K562 (cell line): ENCODE results near the gene SCAANT1. TPM values are rescaled to one million over a fixed set of nuclear protein-coding genes. Genes with fewer than 3 reads are reported as not detected.

Source experiments
- ATAC-seq: fragments of 200-7000 bp; cut with Tn5 transposase; 3 replicates; pipeline ENCODE4 v1.9.1; 2020; ENCODE audit warnings: moderate library complexity
- BruUV-seq: library from RNA; stranded (reverse); fragments of 400-500 nt; replicated peaks from 2 replicates; lab custom pipeline; 2021; lab: Mats Ljungman, UMichigan
- CTCF ChIA-PET: fragments of 300-600 bp; formaldehyde crosslinking; extraction: SDS; loops from one replicate; lab custom pipeline; 2021; ENCODE audit warnings: low intra/inter-chr PET ratio; lab: Yijun Ruan, JAX
- POLR2A ChIA-PET: fragments of 300-600, 350-650 bp; sonication (Branson Sonifier 250); formaldehyde crosslinking; extraction: SDS; loops from one replicate; lab custom pipeline; 2021; ENCODE audit warnings: antibody characterized with exemption, inconsistent platforms; lab: Yijun Ruan, JAX
- DNase-seq, 4 experiments: peaks; one replicate each; pipeline versions ENCODE4 v3.0.0 to v3.0.0-alpha.2; 2011 to 2018; ENCODE audit warnings: low spot score in 3 of 4, mixed read lengths in 3 of 4; ENCODE audit errors: extremely low read depth in 1 of 4
- FAIRE-seq: peaks from 2 replicates; lab custom pipeline; 2011; peaks lifted over from hg19 to GRCh38; lab: Jason Lieb, UNC
- H2AFZ ChIP-seq: 2 replicates; pipeline ENCODE4 v1.6.0; 2011; ENCODE audit warnings: low read depth, low read length, control low read depth, inconsistent platforms
- H3K27ac ChIP-seq: fragments of 200-600 bp; 3 replicates; pipeline ENCODE4 v1.8.0; 2011; ENCODE audit warnings: low read depth, mild to moderate bottlenecking, control low read depth, inconsistent platforms, low read length, moderate library complexity, mixed read lengths; ENCODE audit errors: extremely low read depth
- H3K27me3 ChIP-seq, 2 experiments: fragments of 300-600 bp in 1 of 2; 2 replicates in 1 of 2; 3 replicates in 1 of 2; pipeline versions ENCODE4 v1.6.0 to v1.8.0; 2011; ENCODE audit warnings: inconsistent platforms in 2 of 2, low read length in 2 of 2, mild to moderate bottlenecking in 1 of 2, mixed read lengths in 1 of 2, moderate library complexity in 1 of 2; ENCODE audit not compliant: control insufficient read depth in 2 of 2, insufficient read depth in 2 of 2
- H3K36me3 ChIP-seq: fragments of 300-600 bp; 3 replicates; pipeline ENCODE4 v1.8.0; 2011; ENCODE audit warnings: mild to moderate bottlenecking, low read length, inconsistent platforms; ENCODE audit not compliant: control insufficient read depth, insufficient read depth
- H3K4me1 ChIP-seq, 2 experiments: fragments of 200-600 bp in 1 of 2; replicated peaks in 1 of 2; 2 replicates in 1 of 2; 3 replicates in 1 of 2; pipeline versions ENCODE4 v1.5.1 to v1.8.0; 2011; ENCODE audit warnings: inconsistent platforms in 2 of 2, low read length in 2 of 2, mild to moderate bottlenecking in 1 of 2, mixed read lengths in 1 of 2, moderate library complexity in 1 of 2; ENCODE audit not compliant: control insufficient read depth in 2 of 2, insufficient read depth in 2 of 2
- H3K4me2 ChIP-seq: 2 replicates; pipeline ENCODE4 v1.6.1; 2011; ENCODE audit warnings: low read length, control low read depth, inconsistent platforms, mixed read lengths; ENCODE audit not compliant: insufficient read depth
- H3K4me3 ChIP-seq: fragments of 200-600 bp; sonication (generic), shearing (Covaris generic); 2 replicates; pipeline ENCODE4 v1.5.1; 2016; ENCODE audit warnings: control low read depth, inconsistent platforms
- H3K79me2 ChIP-seq: fragments of 200-600 bp; 3 replicates; pipeline ENCODE4 v1.8.0; 2011; ENCODE audit warnings: low read length, inconsistent platforms; ENCODE audit not compliant: control insufficient read depth, insufficient read depth
- H3K9ac ChIP-seq, 2 experiments: 2 replicates each; pipeline versions ENCODE4 v1.6.0 to v1.6.1; 2011; ENCODE audit warnings: low read depth in 2 of 2, low read length in 2 of 2, control low read depth in 1 of 2, inconsistent platforms in 1 of 2, mild to moderate bottlenecking in 1 of 2, mixed read lengths in 1 of 2; ENCODE audit not compliant: insufficient read depth in 1 of 2
- H3K9me1 ChIP-seq: one replicate; pipeline ENCODE4 v1.6.0; 2011; ENCODE audit warnings: inconsistent platforms, mild to moderate bottlenecking, low read length, moderate library complexity; ENCODE audit not compliant: control insufficient read depth, insufficient read depth
- H3K9me3 ChIP-seq: replicated peaks from 2 replicates; pipeline ENCODE4 v1.5.1; 2011; ENCODE audit warnings: low read depth, low read length, inconsistent platforms; ENCODE audit not compliant: control insufficient read depth, insufficient read depth
- H4K20me1 ChIP-seq: replicated peaks from 2 replicates; pipeline ENCODE4 v1.6.1; 2011; ENCODE audit warnings: low read length, inconsistent platforms, mixed read lengths; ENCODE audit not compliant: control insufficient read depth, insufficient read depth
- NFE2 ChIP-seq: IDR thresholded peaks from 2 replicates; pipeline ENCODE4 v1.6.1; 2014; ENCODE audit warnings: antibody characterized with exemption, low read depth
- PCBP2 ChIP-seq: fragments of 200-400 bp; formaldehyde crosslinking; IDR thresholded peaks from 2 replicates; pipeline ENCODE4 v1.6.1; 2018; ENCODE audit warnings: low read length, low read depth, mild to moderate bottlenecking, moderate library complexity; ENCODE audit not compliant: poor library complexity, severe bottlenecking
- TAL1 ChIP-seq: fragments of 450-650 bp; IDR thresholded peaks from 2 replicates; pipeline ENCODE4 v1.6.1; 2016; ENCODE audit warnings: mild to moderate bottlenecking
- ZNF584 ChIP-seq: fragments of 200-800 bp; sonication (Bioruptor generic); IDR thresholded peaks from 2 replicates; pipeline ENCODE4 v1.6.1; 2016; ENCODE audit warnings: low read depth, mild to moderate bottlenecking, missing genetic modification characterization, missing compliant biosample characterization
- WGBS: fragments of 100-300 bp; shearing (Covaris generic); methylation state at CpG from one replicate; pipeline ENCODE4 v1.1.6; 2016; ENCODE audit warnings: low coverage, mixed read lengths; ENCODE audit not compliant: insufficient coverage; ENCODE audit errors: missing lambda C conversion rate; 5-methylcytosine and 5-hydroxymethylcytosine counted together
- in situ Hi-C: fragments of 300-500 bp; cut with MboI; formaldehyde crosslinking; loops from 4 replicates; pipeline ENCODE4 v1.15.0; 2018; ENCODE audit warnings: inconsistent platforms, mixed read lengths
- intact Hi-C: fragments of 100-400 bp; cut with micrococcal nuclease; formaldehyde crosslinking; loops from 2 replicates; pipeline ENCODE4 v1.14.2; 2022
- polyA plus RNA-seq, 8 experiments: library from polyadenylated mRNA; depleted of rRNA in 4 of 8; stranded (reverse) in 5 of 8; unstranded in 3 of 8; fragments of >200 nt; fragmentation: Nextera tagmentation in 2 of 8; fragmentation: Illumina TruSeq in 1 of 8; extraction: Ambion mirVana in 2 of 8; extraction: Trizol in 1 of 8; gene quantifications; 2 replicates each; pipeline versions ENCODE4 v1.2.1 to v1.2.3, GENCODE V29; 2011 to 2014; ENCODE audit warnings: inconsistent platforms in 1 of 8, missing spikeins in 1 of 8
- total RNA-seq, 7 experiments: library from RNA; depleted of rRNA in 6 of 7; stranded (reverse); fragments of >200 nt in 6 of 7; fragmentation: Illumina TruSeq in 2 of 7; extraction: Trizol in 2 of 7; gene quantifications; 2 replicates each; pipeline versions ENCODE4 v1.2.1 to v1.2.3, GENCODE V29; 2011 to 2021; ENCODE audit warnings: low replicate concordance in 1 of 7
- TF ChIP-seq, protein P1 (sequence below): sonication (generic); formaldehyde crosslinking; IDR thresholded peaks from 2 replicates; pipeline ENCODE4 v1.8.0; 2022; ENCODE audit warnings: mild to moderate bottlenecking, missing genetic modification reagents
- TF ChIP-seq, protein P2 (sequence below), 2 experiments: fragments of 450-650 bp; IDR thresholded peaks; 2 replicates each; pipeline ENCODE4 v1.6.1; 2016; ENCODE audit warnings: mild to moderate bottlenecking in 2 of 2, borderline replicate concordance in 1 of 2, low read depth in 1 of 2, moderate library complexity in 1 of 2

SCAANT1 gene
- total and polyA plus RNA-seq, 9 of the 15 experiments (the other 6 are each of a cell fraction or from before 2014, with no cell fraction given), result not detected

- TF ChIP-seq, protein P1, sequence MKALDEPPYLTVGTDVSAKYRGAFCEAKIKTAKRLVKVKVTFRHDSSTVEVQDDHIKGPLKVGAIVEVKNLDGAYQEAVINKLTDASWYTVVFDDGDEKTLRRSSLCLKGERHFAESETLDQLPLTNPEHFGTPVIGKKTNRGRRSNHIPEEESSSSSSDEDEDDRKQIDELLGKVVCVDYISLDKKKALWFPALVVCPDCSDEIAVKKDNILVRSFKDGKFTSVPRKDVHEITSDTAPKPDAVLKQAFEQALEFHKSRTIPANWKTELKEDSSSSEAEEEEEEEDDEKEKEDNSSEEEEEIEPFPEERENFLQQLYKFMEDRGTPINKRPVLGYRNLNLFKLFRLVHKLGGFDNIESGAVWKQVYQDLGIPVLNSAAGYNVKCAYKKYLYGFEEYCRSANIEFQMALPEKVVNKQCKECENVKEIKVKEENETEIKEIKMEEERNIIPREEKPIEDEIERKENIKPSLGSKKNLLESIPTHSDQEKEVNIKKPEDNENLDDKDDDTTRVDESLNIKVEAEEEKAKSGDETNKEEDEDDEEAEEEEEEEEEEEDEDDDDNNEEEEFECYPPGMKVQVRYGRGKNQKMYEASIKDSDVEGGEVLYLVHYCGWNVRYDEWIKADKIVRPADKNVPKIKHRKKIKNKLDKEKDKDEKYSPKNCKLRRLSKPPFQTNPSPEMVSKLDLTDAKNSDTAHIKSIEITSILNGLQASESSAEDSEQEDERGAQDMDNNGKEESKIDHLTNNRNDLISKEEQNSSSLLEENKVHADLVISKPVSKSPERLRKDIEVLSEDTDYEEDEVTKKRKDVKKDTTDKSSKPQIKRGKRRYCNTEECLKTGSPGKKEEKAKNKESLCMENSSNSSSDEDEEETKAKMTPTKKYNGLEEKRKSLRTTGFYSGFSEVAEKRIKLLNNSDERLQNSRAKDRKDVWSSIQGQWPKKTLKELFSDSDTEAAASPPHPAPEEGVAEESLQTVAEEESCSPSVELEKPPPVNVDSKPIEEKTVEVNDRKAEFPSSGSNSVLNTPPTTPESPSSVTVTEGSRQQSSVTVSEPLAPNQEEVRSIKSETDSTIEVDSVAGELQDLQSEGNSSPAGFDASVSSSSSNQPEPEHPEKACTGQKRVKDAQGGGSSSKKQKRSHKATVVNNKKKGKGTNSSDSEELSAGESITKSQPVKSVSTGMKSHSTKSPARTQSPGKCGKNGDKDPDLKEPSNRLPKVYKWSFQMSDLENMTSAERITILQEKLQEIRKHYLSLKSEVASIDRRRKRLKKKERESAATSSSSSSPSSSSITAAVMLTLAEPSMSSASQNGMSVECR (CRISPR knock-in tag), result no peak
- TF ChIP-seq NFE2 (no peak), PCBP2 (no peak)
- TF ChIP-seq, all 486 proteins: peak for 0
Observed at GRCh38 chr3:63892773-63893352, 19.3 kb downstream of the SCAANT1 start (continued).

DNA sequence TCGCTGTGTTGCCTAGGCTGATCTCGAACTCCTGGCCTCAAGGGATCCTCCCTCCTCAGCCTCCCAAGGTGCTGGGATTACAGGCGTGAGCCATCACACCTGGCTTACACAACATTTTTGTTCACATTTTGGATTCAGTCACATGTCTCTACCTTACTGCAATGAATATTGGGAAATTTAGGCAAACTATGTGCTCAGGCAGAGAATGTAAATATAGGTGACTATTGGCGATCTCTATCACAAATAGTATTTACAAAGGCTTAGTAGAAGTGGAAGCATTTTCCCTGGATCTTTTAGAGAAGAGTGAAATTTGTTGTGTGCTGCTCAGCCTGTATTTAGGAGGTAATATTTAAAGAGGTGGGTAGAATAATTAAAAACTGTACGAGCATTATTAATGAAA, 20.7 kb downstream of the SCAANT1 start:
- Histone ChIP-seq H3K4me2 (no peak overlapping the region), H4K20me1 (no peaks in the 10 kb centered on the region), H3K36me3 (no peaks in the 10 kb centered on the region), H3K9me3 (no peaks in the 10 kb centered on the region), H3K27me3 (no peaks in the 10 kb centered on the region), H3K9ac (no peak overlapping the region), H3K4me3 (no peak overlapping the region), H3K79me2 (peaks cover 5% of the 10 kb centered on the region; the same call in 2 of the 3 replicates), H3K27ac (no peak overlapping the region), H3K4me1 (peaks cover 0 to 4% of the 10 kb centered on the region in 2 experiments; a peak in 2 of 5 replicates), H3K9me1 (no peaks in the 10 kb centered on the region), H2AFZ (no peak overlapping the region)
- no TSS peak for BruUV-seq
- ATAC-seq (no peak), DNase-seq (no peak), FAIRE-seq (no peak)
- ChIA-PET POLR2A (no interaction called here), CTCF (no interaction called here)
- WGBS, result 97% methylated on average over 5 of the region's 5 CpGs
- intact Hi-C loops (no loop called here), in situ Hi-C loops (no loop called here)
- TF ChIP-seq TAL1 (no peak), ZNF584 (CRISPR knock-in tag) (no peak)
- TF ChIP-seq, protein P2, sequence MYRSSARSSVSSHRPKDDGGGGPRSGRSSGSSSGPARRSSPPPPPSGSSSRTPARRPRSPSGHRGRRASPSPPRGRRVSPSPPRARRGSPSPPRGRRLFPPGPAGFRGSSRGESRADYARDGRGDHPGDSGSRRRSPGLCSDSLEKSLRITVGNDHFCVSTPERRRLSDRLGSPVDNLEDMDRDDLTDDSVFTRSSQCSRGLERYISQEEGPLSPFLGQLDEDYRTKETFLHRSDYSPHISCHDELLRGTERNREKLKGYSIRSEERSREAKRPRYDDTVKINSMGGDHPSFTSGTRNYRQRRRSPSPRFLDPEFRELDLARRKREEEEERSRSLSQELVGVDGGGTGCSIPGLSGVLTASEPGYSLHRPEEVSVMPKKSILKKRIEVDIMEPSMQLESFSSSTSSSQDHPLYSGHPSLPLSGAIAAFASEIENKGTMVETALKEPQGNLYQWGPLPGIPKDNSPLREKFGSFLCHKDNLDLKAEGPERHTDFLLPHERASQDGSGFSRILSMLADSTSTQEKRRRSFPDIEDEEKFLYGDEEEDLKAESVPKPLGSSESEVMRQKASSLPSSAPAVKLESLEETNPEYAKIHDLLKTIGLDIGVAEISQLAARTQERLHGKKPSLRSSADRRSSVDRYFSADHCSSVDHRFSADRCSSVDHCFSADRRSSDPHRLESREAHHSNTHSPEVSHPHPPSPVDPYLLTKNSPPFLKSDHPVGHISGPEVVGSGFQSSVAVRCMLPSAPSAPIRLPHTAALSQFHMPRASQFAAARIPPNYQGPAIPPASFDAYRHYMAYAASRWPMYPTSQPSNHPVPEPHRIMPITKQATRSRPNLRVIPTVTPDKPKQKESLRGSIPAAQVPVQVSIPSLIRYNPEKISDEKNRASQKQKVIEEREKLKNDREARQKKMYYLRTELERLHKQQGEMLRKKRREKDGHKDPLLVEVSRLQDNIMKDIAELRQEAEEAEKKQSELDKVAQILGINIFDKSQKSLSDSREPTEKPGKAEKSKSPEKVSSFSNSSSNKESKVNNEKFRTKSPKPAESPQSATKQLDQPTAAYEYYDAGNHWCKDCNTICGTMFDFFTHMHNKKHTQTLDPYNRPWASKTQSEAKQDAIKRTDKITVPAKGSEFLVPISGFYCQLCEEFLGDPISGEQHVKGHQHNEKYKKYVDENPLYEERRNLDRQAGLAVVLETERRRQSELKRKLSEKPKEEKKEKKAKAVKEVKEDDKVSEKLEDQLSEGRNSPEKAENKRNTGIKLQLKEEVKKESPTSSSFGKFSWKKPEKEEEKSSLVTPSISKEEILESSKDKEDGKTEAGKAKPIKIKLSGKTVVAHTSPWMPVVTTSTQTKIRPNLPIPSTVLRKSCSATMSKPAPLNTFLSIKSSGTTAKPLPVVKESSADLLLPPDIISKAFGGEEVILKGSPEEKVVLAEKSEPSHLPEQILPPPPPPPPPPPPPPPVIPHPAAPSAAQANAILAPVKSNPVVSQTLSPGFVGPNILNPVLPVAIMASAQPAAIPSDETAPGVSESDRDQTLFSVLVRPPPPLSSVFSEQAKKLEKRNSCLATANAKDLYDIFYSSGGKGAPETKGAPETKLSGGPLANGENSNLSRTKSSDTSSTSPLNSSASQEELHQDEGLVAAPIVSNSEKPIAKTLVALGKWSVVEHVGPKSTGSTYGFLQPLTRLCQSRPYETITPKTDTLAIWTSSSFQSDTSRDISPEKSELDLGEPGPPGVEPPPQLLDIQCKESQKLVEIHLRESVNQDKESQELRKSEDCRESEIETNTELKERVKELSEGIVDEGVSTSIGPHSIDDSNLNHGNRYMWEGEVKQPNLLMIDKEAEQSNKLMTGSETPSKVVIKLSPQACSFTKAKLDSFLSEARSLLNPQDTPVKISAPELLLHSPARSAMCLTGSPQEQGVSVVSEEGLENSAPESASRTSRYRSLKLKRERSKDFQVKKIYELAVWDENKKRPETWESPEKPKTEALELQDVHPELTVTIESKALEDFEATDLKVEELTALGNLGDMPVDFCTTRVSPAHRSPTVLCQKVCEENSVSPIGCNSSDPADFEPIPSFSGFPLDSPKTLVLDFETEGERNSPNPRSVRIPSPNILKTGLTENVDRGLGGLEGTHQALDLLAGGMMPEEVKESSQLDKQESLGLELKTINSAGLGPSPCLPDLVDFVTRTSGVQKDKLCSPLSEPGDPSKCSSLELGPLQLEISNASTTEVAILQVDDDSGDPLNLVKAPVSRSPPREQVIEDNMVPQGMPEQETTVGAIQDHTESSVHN (IDR thresholded peaks at IDR 0.05; ENCODE audit: borderline replicate concordance in 1 of 2, low read depth in 1 of 2), result no peak
